HepG2 (cell line): ENCODE measurements around the gene PDHX.
"Not testable (repeated sequence)": the region's sequence is repeated elsewhere in the genome, so short reads cannot be mapped to it uniquely, and the experiment has no call there.

Source experiments
- BCL6 ChIP-seq: IDR thresholded peaks from 2 replicates; pipeline ENCODE4 v1.6.1; 2016; ENCODE audit warnings: missing genetic modification reagents, missing compliant biosample characterization
- CTCF ChIP-seq: sonication (generic); formaldehyde crosslinking; IDR thresholded peaks from 2 replicates; pipeline ENCODE4 v1.5.0; 2020; ENCODE audit warnings: mild to moderate bottlenecking, missing genetic modification reagents, moderate library complexity
- NFYB ChIP-seq: sonication (generic); formaldehyde crosslinking; IDR thresholded peaks from 2 replicates; pipeline ENCODE4 v1.4.0; 2020; ENCODE audit warnings: missing genetic modification reagents
- PPARG ChIP-seq: conservative IDR thresholded peaks from 2 replicates; pipeline ENCODE4 v1.6.1; 2016; ENCODE audit warnings: missing biosample characterization, missing genetic modification reagents
- ZFP1 ChIP-seq: IDR thresholded peaks from 2 replicates; pipeline ENCODE4 v1.6.1; 2016
- ZNF274 ChIP-seq: sonication (generic); formaldehyde crosslinking; IDR thresholded peaks from 2 replicates; pipeline ENCODE4 v1.5.1; 2020; ENCODE audit warnings: mild to moderate bottlenecking, missing genetic modification reagents
- ZNF639 ChIP-seq: conservative IDR thresholded peaks from 2 replicates; pipeline ENCODE4 v1.6.1; 2018; ENCODE audit warnings: missing genetic modification reagents

- not testable (repeated sequence) for TF ChIP-seq PPARG (CRISPR knock-in tag); CTCF (CRISPR knock-in tag); ZNF639 (CRISPR knock-in tag); ZNF274; ZFP1 (CRISPR knock-in tag); BCL6 (CRISPR knock-in tag)
- TF ChIP-seq NFYB (CRISPR knock-in tag), result peak; percentile 34; the same call in 1 of the 2 replicates
These were observed 2.9 kb upstream of the PDHX start for GRCh38 chr11:34913556-34913955.
